IMR-90 (cell line): ENCODE data around the gene TNFRSF9.
"Not testable (repeated sequence)": the region's sequence is repeated elsewhere in the genome, so short reads cannot be mapped to it uniquely, and the experiment has no call there.

ENCODE experiments used
- BHLHE40 ChIP-seq: fragments of 150-350 bp; IDR thresholded peaks from 2 replicates; pipeline ENCODE4 v1.6.1; 2016; ENCODE audit warnings: mild to moderate bottlenecking, low read depth, low read length
- CHD1 ChIP-seq: IDR thresholded peaks from 2 replicates; pipeline ENCODE4 v1.6.1; 2012; ENCODE audit warnings: low read depth, low read length, improper control_type of control experiment
- MAZ ChIP-seq: IDR thresholded peaks from 2 replicates; pipeline ENCODE4 v1.6.1; 2012; ENCODE audit warnings: low read depth, mild to moderate bottlenecking, low read length, improper control_type of control experiment, moderate library complexity, borderline replicate concordance
- TF ChIP-seq, protein P1 (sequence below): conservative IDR thresholded peaks from 2 replicates; pipeline ENCODE4 v1.5.1; 2012; ENCODE audit warnings: mild to moderate bottlenecking, low read depth, low read length, improper control_type of control experiment

GRCh38 chr1:7952791-7953190 lies 12.2 kb upstream of the TNFRSF9 start:
- TF ChIP-seq, protein P1, sequence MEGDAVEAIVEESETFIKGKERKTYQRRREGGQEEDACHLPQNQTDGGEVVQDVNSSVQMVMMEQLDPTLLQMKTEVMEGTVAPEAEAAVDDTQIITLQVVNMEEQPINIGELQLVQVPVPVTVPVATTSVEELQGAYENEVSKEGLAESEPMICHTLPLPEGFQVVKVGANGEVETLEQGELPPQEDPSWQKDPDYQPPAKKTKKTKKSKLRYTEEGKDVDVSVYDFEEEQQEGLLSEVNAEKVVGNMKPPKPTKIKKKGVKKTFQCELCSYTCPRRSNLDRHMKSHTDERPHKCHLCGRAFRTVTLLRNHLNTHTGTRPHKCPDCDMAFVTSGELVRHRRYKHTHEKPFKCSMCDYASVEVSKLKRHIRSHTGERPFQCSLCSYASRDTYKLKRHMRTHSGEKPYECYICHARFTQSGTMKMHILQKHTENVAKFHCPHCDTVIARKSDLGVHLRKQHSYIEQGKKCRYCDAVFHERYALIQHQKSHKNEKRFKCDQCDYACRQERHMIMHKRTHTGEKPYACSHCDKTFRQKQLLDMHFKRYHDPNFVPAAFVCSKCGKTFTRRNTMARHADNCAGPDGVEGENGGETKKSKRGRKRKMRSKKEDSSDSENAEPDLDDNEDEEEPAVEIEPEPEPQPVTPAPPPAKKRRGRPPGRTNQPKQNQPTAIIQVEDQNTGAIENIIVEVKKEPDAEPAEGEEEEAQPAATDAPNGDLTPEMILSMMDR, result not testable (repeated sequence)
- TF ChIP-seq CHD1, MAZ, BHLHE40: not testable (repeated sequence)
